Kidney (tissue), 14 donors: ENCODE measurements around the gene MN1. TPM values are rescaled to one million over a fixed set of nuclear protein-coding genes. Genes with fewer than 3 reads are reported as not detected.

Experiments used
- DNase-seq, 5 donors: peaks; one replicate each; pipeline ENCODE4 v3.0.0-alpha.2; 2013 to 2020
- FAIRE-seq: peaks from 2 replicates; lab custom pipeline; 2012; peaks lifted over from hg19 to GRCh38; lab: Jason Lieb, UNC
- H3K27ac ChIP-seq, 2 donors: one replicate each; pipeline ENCODE4 v1.7.0; 2013; ENCODE audit warnings: low read depth in 2 of 2, low read length in 2 of 2, inconsistent platforms in 1 of 2
- H3K27me3 ChIP-seq: one replicate; pipeline ENCODE4 v1.7.1; 2013; ENCODE audit warnings: low read length, inconsistent platforms; ENCODE audit not compliant: control insufficient read depth, insufficient read depth
- H3K36me3 ChIP-seq, 3 donors: one replicate each; pipeline versions ENCODE4 v1.7.0 to v1.7.1; 2013; ENCODE audit warnings: low read length in 3 of 3, control low read depth in 1 of 3, inconsistent platforms in 1 of 3; ENCODE audit not compliant: insufficient read depth in 3 of 3, control insufficient read depth in 2 of 3
- H3K4me1 ChIP-seq, 3 donors: one replicate each; pipeline versions ENCODE4 v1.7.0 to v1.7.1; 2013; ENCODE audit warnings: low read length in 3 of 3, inconsistent platforms in 1 of 3, low read depth in 1 of 3; ENCODE audit not compliant: control insufficient read depth in 2 of 3, insufficient read depth in 2 of 3
- H3K4me3 ChIP-seq, 3 donors: one replicate each; pipeline versions ENCODE4 v1.7.0 to v1.8.1; 2013; ENCODE audit warnings: low read length in 3 of 3, control low read depth in 1 of 3, inconsistent platforms in 1 of 3
- H3K9ac ChIP-seq, 3 donors: one replicate each; pipeline versions ENCODE4 v1.7.0 to v1.7.1; 2013; ENCODE audit warnings: low read length in 3 of 3, control low read depth in 1 of 3, inconsistent platforms in 1 of 3
- H3K9me3 ChIP-seq, 3 donors: one replicate each; pipeline versions ENCODE4 v1.7.0 to v1.7.1; 2013; ENCODE audit warnings: low read length in 3 of 3, control low read depth in 1 of 3, inconsistent platforms in 1 of 3; ENCODE audit not compliant: control insufficient read depth in 2 of 3, insufficient read depth in 1 of 3
- CTCF ChIP-seq: IDR thresholded peaks from 3 replicates; pipeline ENCODE4 v1.5.1; 2012; ENCODE audit warnings: mild to moderate bottlenecking, moderate library complexity, borderline replicate concordance; ENCODE audit not compliant: insufficient read depth; ENCODE audit errors: extremely low read depth
- intact Hi-C: fragments of 100-400 bp; cut with DNase I; formaldehyde crosslinking; loops from one replicate; pipeline ENCODE4 v1.11.1; 2022
- polyA plus RNA-seq: library from polyadenylated mRNA; stranded (reverse); fragments of 350-450 nt; fragmentation: Illumina TruSeq; extraction: RNeasy Lipid Tissue Mini Kit (QIAGEN cat#74804); gene quantifications from one replicate; pipeline ENCODE4 v1.2.3, GENCODE V29; 2014; ENCODE audit warnings: low read depth, low replicate concordance; ENCODE audit not compliant: insufficient read depth
- total RNA-seq: library from RNA; stranded (reverse); fragmentation: NEBNext Ultra II Directional; extraction: Animal tissue kit (Norgen Biotek cat#: 25700); gene quantifications from one replicate; pipeline ENCODE4 v1.2.1, GENCODE V29; 2021
- donor health status: control.
- donor health status: control.
- donor health status: control.
- donor health status: control.
- donor health status: control.
- donor health status: DM: yes; HTN: yes; CAD: no.
- donor health status: Normal renal cell carcinoma (clear cell type).

Gene MN1
- total and polyA plus RNA-seq, 2 donors from 2014 or later: 0.92 to 3.2 TPM

GRCh38 chr22:27803841-27804415 is 2.4 kb upstream of the MN1 start:
- Histone ChIP-seq H3K9me3 (no peaks in the 10 kb centered on the region), H3K36me3 (no peaks in the 10 kb centered on the region), H3K4me1 (peaks cover 0 to 8% (median 0%) of the 10 kb centered on the region in 3 donors), H3K4me3 (no peak overlapping the region), H3K27ac (no peak overlapping the region), H3K27me3 (peaks cover 3% of the 10 kb centered on the region), H3K9ac (no peak overlapping the region)
- intact Hi-C loops: no loop called here
- DNase-seq (peak in 1 of 5 donors; percentile 71), FAIRE-seq (no peak)
- TF ChIP-seq CTCF: no peak

DNA sequence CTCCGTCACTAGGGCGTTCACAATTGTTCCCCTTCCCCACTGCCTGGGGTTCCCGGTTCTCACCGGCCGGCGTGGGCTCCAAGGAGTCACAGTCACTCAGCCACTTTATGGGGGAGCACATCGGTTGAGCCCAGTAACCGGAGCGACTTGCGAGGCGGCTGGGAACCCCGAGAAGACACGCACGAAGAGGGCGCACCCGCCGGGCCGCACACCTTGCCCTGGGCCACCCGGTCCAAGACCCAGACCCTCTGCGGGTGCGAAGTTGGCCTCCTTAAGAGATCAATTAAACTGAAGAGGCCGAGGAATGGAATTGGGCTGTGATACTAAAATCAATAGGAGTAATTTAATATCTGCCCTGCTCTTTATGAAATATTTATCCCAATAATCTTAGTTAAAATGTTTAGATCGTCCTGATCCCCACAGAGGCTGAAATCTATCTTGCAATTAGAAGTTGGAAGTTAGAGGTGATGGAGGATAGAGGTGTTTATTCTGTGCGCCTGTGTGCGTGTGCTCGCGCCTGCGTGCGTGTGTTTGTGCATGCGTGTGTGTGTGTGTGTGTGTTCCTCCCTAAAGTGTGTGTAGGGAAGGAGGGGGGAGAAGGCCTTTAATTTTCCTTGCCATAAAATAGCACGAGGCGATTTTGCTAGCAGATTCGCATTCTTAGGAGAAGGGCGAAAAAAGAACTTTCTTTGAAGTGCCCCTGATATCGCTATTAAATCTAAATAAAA is 954 bp upstream of the MN1 start:
- Histone ChIP-seq H3K4me1 (peaks cover 0 to 8% (median 0%) of the 10 kb centered on the region in 3 donors), H3K27me3 (peaks cover 3% of the 10 kb centered on the region), H3K9me3 (no peaks in the 10 kb centered on the region), H3K27ac (no peak overlapping the region), H3K4me3 (peak overlapping the region; percentile 3 to 56 (median 39)), H3K36me3 (no peaks in the 10 kb centered on the region), H3K9ac (peak overlapping the region in 1 of 3 donors; percentile 34)
- no peak for FAIRE-seq
- no peak for TF ChIP-seq CTCF
- intact Hi-C loops: no loop called here
- peak in 2 of 5 donors; percentile 8 to 41 for DNase-seq

GRCh38 chr22:27801202-27801615 is 347 bp downstream of the MN1 start:
- no peak for TF ChIP-seq CTCF
- intact Hi-C loops: no loop called here
- Histone ChIP-seq H3K9ac (peak overlapping the region in 2 of 3 donors; percentile 12 to 41), H3K4me3 (peak overlapping the region; percentile 45 to 56 (median 50)), H3K27ac (peak overlapping the region; percentile 53 to 57), H3K4me1 (peaks cover 0 to 8% (median 0%) of the 10 kb centered on the region in 3 donors), H3K36me3 (no peaks in the 10 kb centered on the region), H3K9me3 (no peaks in the 10 kb centered on the region), H3K27me3 (peaks cover 3% of the 10 kb centered on the region)
- FAIRE-seq (no peak), DNase-seq (peak in 2 of 5 donors; percentile 64 to 71)
